SKM-1 (cell line): ENCODE data around the gene ATG5.
"Not testable (repeated sequence)": the region's sequence is repeated elsewhere in the genome, so short reads cannot be mapped to it uniquely, and the experiment has no call there.

Source experiments
- DNase-seq: peaks from one replicate; lab custom pipeline; 2025; ENCODE audit not compliant: unreplicated experiment; lab: John Stamatoyannopoulos, UW

The ATG5 gene

DNA sequence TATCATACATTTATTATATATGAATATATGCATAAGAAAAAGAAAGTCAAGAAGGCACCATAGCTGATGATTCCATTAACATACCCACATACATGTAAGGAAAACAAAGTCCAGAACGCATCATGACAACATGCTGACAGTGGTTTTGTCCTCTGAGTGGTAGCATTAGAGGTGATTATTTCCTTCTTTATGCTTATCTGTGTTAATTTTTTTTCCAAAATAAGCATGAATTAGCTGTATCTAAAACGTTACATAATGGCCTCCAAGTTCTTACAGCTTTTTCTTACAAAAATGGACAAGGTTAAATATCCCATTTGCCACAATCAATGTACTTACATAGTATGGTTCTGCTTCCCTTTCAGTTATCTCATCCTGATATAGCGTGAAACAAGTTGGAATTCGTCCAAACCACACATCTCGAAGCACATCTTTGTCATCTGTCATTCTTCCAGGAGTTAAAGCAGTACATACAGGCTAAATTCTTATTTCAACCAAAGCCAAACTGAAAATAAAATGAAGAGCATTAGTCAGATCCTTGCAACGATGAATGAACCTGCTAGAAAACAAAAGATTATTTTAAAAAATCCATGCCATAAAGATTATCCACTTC is 9.7 kb downstream of the ATG5 start:
- DNase-seq = no peak

DNA sequence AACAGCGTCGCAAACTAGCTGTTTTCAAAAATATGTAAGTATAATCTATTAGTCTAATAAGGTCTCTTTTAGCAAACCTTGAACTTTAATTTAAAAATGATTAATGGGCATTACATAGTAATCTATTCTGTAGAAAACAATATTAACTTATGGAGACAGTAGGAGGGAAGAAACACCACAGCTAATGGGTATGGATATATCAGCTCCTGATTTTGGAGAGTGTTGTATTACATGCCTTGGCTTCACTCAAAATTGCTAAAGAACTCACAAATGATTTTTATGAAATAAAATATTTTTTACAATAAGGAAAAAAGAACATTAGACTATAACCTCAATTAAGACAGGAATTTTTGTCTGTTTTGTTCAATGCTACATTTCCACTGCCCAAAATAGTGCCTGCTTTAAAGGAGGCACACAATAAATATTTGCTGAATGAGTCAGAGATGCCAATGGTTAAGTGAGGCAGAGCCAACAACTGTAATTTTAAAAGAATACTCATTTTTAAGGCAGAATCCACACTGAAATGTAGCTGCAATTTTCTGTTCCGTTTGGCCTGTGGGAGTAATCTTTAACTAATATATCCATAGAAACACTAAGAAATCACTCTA is 15.7 kb downstream of the ATG5 start:
- no peak for DNase-seq

DNA sequence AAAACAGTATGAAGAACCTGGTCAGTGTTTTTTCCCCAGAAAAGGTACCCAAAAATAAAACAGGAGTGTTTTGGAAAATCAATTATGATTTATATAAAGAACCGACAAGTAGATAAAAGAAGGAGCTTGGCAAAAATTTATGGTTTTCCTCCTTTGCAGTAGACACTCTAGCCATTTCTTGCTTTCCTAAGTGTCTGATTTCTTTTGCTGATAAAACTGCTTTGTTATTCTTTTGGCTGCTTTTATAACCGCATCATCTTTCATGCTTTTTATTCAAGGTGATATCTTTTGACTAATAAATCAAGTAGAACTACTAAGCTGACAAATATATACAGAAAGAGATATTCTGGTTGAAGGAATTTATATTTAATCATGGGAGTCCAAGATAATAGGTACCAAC is 16.6 kb downstream of the ATG5 start:
- no peak for DNase-seq

DNA sequence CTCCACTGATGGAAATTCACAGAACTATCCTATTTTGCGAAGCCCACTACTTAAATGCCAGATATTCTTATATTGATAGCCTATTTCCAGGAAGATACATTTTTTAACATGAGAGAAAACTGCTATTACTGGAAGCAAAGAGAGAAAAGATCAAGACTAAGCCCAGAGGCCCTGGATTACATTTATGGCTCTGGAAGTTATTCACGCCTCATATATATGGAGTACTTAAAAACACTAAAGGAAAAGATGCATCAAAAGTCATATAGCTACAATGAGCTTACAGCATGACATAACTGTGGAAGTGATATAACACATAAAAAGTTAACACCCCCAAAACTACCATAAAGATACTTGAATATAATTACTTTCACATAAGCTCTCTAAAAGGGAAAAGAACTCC is 19.8 kb downstream of the ATG5 start:
- no peak for DNase-seq

DNA sequence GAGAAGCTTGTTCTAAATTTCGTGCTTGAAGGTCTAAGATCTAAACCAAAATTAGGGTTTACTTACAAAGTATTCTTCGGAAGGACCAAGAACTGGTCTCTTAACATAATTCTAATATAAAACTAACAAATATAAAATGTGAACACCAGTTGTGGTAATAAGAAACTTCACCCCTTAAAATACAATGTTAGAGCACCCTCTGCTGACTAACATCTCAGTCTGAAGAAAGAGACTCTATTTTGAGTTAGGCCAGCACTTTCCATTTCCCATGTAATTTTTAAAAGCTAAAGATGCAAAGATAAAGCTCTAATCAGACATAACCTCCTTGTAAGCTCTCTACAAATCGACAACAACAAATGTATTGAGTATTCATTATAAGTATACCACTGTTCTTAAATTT is 24.6 kb downstream of the ATG5 start:
- DNase-seq = no peak

DNA sequence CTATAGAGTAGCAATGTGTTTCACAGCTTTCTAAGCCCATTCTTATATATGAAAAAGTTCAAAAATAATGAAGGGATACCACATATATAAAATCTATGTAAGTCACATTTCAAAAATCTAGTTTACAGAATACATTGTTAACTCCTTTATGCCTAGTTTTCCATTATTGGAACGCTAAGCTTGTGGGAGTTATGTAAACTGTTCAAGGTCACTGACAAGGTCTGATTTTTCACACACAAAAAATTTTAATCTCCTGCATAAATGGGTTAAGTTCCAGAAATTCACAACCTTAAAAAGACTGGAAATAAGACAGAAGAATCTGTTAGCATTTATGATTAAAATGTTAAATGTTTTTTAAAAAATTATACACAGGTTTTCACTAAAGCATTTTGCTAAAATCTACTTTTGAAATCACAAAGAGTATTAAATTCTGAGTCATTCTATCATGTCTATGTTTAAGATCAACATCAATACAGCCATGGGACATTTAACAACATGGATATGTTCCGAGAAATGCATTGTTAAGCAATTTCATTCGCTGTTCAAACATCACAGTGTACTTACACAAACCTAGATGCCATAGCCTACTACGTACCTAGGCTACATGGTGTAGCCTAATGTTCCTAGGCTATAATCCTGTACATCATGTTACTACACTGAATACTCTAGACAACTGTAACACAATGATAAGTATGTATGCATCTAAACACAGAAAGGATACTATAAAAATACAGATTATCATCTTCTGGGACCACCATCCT is 25.4 kb downstream of the ATG5 start:
- DNase-seq = no peak

DNA sequence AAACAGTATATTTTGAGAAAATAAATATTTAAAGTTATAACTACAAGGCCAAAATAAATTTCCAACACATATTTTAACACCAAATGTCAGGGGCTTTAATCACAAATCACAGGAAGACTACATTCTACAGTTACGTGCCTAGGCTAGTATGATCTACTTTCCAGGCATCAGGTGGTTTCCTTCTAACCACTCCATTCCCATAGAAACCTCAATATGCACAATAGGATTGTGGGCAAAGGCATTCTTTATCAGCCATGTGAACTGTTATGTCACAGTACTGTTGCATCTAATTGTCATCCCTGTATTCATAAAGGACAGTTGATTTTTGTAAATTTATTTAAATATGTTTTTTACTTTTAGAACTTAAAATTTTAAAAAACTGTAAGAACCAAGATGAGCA is 32.4 kb downstream of the ATG5 start:
- DNase-seq = no peak

DNA sequence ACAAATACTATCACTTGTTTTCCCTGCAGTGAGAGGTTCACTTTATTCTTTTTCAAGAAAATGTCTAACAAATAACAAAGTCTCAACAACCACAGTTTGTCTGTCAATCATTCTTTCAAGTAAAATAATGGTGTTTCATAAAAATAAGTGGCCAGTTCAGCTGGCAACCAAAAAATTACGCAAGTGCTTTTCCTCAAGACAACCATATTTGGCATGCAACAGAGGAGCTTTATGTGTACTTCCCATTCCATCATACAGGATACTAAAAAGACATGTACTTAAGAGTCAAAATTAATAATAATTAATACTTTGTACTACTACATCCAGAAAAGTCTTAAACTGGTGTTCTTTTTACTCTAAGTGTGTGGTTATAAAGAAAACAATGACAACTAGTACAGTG is 34.6 kb downstream of the ATG5 start:
- no peak for DNase-seq

DNA sequence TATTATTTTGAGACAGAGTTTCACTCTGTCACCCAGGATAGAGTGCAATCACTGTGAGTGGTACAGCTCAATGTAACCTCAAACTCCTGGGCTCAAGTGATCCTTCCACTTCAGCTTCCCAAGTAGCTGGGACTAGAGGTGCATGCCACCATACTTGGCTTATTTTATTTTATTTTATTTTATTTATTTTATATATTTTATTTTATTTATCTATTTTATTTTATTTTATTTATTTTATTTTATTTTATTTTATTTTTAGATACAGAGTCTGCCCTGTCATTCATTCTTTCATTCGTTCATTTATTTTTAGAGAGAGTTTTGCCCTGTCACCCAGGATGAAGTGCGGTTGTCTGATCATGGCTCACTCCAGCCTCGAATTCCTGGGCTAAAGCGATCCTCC is 35.5 kb downstream of the ATG5 start:
- DNase-seq = no peak

DNA sequence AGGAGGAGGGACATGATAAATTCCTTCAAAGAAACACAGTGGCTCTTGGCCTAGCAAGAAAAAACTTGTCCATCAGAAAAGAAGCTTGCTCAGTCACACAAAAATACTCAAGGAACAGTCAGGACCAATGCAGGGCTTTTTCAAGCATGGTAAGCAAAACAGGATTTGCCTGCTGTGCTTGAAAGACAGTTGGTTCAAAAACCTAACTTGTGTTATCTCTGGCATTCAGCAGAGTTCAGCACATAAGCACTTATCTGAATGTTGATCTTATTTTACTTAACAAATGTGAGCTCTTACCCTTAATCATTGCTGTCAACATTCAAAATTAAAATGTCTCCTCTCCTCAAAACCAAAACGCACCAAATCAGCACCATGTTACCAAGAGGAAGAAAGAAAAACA is 38.3 kb downstream of the ATG5 start:
- no peak for DNase-seq

DNA sequence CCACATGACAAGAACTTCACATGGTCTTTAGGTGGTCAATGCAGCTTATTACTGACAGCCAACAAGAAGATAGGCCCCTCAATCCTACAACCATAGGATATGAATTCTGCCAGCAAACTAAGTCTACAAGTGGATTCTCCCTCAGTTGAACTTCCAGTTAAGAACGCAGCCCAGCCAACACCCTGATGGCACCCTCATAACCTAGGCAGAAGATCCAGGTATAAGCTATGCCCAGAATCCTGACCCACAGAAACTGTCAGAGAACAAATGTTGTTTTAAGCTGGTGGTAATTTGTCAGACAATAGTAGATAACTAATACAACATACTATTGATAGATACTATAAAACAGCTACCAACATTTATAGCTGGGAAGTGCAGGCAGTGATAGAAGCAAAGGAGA is 38.8 kb downstream of the ATG5 start:
- DNase-seq = no peak

DNA sequence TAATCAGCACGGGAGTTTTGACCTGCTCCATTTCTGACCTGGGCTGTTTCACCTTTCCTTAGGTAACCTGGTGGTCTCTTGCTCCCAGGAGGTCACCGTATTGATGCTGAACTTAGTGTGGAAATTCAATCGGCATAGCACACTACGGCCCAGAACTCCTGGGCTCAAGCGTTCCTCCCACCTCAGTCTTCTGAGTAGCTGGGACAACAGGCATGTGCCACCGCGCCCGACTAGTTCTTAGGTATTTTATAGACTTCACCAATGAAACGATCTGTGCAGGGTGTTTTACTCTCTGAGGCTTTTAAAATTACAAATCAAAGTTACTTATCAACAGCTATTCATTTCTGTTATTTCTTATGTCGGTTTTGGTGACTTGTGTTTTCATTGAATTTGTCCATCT is 42.1 kb downstream of the ATG5 start:
- no peak for DNase-seq

DNA sequence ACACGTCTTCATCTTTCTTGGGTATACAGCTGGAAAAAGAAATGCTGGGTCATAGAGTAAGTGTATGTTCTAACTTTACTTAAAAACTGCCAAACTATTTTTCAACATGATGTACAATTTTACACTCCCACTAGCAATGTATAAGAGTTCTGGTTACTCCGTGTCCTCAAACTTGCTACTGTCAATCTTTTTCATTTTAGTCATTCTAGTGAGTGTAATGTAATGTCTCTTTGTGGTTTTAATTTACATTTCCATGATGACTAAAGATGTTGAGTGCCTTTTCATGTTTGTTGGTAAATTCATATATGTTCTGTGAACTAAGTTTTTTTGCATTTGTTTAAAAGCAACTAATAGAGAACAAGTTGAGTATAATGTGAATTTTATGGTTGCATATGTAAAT is 43.9 kb downstream of the ATG5 start:
- no peak for DNase-seq

DNA sequence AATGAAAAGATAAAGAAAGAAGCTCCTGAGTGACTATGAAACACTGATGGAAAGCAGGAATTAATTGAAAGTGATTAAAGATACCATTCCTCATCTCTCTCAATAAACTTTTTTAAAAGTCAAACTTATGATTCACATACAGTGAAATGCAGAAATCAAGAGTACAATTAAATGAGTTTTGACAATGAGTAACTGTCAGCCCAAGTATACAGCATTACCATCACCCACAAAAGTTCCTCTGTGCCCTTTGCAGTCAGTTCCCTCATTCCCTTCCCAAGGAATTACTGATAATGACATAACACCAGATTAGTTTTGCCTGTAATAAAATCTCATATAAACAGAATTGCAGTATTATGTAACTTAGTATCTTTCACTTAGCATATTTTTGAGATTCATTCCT is 44.5 kb downstream of the ATG5 start:
- DNase-seq = no peak

DNA sequence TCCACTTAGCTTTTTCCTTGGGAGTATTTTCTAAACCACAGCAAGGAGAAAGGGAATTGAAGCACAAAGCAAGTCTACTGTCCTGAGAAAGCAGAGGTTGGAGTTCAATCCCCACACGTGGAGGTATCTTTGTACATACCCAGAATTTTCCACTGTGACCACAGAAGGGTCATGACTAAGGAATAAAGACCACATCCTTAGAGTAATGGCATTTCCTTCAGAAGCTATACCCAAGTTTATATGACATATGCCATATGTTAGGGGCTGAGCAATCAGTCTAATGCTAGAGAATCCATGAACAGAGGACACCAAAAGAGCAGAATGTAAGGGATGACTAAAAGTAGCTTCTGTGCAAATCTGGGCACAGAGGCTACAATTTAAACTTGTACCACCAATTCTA is 46.4 kb downstream of the ATG5 start:
- no peak for DNase-seq

DNA sequence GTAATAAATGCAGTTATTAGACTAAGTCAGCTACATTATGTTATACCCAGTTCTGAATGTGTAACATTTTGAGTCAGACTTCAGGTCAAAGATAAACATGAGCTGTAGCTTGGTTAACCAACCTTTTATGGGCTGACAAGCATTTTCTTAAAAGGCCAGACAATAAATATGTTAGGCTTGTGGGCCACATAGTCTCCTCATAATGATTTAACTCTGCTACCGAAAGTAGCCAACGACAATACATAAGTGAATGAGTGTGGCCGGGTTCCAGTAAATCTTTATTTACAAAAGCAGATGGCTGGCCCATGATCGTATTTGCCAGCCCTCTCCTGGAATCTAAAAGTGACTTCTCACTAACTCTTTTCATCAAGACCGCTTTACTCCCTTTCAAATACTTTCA is 49.9 kb downstream of the ATG5 start:
- no peak for DNase-seq

DNA sequence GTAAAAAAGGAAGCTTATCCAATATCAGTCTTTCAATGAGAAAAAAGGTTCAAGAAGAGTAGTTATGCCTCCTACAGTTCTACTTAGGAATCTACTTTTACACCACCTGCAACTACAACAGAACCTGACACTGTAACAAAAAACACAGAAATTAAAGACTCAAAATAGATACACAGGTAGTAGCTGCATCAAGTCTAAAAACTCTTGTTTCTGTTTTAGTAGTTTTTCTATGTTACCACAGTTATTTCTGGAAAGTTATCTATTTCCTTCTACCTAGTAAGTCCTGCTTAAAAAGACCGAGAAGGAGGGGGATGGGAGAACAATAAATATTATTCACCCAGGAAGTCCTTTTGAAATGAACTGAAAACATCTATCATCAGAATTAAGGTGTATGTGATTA is 52.5 kb downstream of the ATG5 start:
- DNase-seq = no peak

DNA sequence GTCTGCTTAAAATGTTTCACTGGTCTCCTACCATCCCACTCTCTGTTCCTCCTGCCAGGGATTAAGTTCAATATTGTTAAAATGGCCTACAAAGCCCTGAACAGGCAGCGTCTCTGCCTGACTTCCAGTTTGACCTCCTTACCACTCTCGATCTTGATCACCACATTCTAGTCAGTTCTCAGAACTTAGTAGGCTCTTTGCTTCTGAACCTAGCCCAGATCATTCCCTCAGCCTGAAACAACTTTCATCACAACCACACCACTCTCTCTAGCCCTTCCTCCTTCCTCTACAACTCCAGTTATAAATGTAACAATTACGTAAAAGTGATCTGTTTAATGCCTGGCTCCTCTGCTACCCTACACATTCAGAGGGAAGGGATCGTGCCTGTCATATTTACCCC is 53.3 kb downstream of the ATG5 start:
- DNase-seq = no peak

DNA sequence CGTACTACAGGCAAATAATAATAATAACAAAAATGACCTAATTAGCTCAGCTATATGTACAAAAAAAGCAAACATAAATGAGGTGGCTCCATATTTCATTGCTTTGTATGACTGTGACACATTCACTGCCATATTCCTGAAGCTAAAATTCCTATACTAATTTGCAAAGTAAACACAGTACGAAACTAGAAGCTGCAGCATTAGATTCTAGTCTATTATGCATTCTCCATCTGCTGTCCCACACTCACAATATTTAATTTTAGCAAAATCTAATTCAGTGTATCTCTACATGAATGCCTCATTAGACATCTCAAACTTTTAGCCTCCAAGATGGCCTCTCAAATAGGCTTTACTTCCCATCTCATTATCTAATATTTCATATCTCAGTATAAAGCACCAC is 55.1 kb downstream of the ATG5 start:
- DNase-seq = no peak

DNA sequence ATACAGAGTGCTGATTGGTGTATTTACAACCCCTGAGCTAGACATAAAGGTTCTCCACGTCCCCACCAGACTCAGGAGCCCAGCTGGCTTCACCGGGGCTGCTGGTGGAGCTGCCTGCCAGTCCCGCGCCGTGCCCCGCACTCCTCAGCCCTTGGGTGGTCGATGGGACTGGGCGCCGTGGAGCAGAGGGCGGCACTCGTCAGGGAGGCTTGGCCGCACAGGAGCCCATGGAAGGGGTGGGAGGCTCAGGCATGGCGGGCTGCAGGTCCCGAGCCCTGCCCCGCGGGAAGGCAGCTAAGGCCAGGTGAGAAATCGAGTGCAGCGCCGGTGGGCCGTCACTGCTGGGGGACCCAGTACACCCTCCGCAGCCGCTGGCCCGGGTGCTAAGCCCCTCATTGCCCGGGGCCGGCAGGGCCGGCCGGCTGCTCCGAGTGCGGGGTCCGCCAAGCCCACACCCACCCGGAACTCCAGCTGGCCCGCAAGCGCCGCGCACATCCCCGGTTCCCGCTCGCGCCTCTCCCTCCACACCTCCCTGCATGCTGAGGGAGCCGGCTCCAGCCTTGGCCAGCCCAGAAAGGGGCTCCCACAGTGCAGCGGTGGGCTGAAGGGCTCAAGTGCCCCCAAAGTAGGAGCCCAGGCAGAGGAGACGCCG is 56.2 kb downstream of the ATG5 start:
- DNase-seq = not testable (repeated sequence)

DNA sequence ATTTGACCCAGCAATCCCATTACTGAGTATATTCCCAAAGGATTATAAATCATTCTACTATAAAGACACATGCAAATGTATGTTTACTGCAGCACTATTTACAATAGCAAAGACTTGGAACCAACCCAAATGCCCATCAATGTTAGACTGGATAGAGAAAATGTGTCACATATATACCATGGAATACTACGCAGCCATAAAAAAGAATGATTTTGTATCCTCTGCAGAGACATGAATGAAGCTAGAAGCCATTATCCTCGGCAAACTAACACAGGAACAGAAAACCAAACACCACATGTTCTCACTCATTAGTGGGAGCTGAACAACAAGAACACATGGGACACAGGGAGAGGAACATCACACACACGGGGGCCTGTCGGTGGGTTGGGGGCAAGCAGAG is 57.1 kb downstream of the ATG5 start:
- not testable (repeated sequence) for DNase-seq

DNA sequence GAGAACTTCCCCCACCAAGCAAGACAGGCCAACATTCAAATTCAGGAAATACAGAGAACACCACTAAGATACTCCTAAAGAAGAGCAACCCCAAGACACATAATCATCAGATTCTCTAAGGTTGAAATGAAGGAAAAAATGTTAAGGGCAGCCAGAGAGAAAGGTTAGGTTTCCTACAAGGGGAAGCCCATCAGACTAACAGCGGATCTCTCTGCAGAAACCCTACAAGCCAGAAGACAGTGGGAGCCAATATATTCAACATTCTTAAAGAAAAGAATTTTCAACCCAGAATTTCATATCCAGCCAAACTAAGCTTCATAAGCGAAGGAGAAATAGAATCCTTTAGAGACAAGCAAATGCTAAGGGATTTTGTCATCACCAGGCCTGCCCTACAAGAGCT is 61.1 kb downstream of the ATG5 start:
- not testable (repeated sequence) for DNase-seq
